GM21515 (cell line): ENCODE data around the gene ENO2.

ENCODE experiments used
- ATAC-seq: cut with Tn5 transposase; IDR thresholded peaks from one replicate; pipeline ENCODE4 v1.9.1; 2021; ENCODE audit not compliant: unreplicated experiment

The ENO2 gene

DNA sequence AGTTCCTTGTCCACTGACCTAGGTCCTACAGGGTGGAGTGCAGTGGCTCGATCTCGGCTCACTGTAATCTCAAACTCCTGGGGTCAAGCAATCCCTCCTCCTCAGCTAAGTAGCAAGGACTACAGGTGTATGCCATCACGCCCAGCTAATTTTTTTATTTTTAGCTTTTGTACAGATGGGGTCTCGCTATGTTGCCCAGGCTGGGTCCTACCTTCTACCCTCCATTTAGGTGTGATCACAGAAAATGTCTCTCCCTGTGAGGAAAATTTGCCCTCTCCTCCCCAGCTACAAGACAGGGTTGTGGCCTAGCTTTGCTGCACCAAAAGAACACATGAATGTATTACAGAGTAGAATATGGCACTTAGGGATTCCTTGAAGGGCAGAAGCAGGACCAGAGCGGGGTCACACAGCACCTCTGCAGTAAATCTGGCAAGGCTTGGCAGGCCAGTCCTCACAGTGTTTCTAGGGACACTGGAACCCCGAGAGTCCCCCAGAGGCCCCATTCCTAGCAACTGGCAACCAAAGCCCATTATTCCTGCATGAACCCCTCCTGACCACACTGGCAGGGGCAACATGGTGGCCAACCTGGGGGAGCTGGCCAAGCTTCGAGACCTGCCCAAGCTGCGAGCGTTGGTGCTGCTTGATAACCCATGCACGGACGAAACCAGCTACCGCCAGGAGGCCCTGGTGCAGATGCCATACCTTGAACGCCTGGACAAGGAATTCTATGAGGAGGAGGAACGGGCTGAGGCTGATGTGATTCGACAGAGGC lies 2.0 kb upstream of the ENO2 start:
- ATAC-seq = no peak

DNA sequence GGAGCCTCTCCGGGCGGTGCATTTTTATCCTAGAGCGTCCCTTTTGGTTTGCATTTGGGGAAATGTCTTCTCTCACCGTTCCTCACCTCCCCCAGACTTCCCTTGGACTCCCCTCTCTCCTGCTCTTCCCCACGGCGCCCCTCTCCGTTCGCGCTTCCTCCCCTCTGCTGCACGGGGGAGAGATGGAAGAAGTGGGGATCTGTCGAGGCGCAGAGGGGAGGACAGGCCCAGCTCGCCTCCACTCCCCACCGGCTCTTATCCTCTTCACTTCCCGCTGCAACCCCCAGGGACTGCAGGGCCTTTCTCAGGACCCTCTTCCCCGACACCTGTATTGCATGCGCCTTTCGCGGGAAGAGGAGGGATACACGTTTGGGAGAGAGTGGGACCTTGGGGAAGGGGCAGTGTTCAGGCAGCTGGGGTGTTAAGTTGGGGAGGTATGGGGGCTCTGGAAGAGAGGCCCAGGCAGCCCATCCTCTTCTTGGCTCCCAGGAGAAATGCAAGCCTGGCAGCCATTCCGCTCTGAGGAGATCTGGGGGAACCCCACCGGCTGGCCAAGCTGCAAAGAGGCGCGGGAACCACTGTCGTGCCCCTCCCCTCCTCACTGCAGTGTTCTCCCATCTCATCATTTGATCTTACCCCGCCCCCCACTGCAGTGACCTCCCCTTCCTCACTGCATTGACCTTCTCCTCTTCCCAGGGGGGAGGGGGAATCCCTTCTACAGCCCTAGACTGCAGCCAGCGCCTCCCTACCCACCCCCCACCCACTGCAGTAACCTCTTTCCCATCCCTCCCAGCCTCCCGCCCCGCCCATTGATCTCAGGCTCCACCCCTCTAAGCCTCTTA lies 788 bp downstream of the ENO2 start:
- ATAC-seq = no peak

DNA sequence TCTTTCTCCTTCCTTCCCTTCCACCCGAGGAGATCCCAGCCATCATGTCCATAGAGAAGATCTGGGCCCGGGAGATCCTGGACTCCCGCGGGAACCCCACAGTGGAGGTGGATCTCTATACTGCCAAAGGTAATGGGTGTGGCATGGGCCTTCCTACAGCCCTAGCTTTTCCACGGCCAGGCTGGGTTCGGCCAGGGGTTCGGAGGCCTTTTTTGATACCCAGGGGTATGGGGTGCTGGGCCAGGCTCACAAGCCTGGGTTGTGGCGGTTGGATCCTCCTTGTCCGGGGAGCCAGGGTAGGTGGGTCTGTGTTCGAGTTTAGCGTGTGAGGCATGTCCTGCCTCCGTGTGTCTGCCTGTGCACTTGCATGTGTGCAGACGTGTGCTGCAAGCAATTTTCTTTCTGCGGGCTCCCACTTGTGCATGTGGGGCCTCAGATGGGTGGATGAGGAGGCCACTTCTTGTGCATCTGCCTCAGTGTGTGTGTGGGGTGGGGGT lies 1.5 kb downstream of the ENO2 start:
- no peak for ATAC-seq

DNA sequence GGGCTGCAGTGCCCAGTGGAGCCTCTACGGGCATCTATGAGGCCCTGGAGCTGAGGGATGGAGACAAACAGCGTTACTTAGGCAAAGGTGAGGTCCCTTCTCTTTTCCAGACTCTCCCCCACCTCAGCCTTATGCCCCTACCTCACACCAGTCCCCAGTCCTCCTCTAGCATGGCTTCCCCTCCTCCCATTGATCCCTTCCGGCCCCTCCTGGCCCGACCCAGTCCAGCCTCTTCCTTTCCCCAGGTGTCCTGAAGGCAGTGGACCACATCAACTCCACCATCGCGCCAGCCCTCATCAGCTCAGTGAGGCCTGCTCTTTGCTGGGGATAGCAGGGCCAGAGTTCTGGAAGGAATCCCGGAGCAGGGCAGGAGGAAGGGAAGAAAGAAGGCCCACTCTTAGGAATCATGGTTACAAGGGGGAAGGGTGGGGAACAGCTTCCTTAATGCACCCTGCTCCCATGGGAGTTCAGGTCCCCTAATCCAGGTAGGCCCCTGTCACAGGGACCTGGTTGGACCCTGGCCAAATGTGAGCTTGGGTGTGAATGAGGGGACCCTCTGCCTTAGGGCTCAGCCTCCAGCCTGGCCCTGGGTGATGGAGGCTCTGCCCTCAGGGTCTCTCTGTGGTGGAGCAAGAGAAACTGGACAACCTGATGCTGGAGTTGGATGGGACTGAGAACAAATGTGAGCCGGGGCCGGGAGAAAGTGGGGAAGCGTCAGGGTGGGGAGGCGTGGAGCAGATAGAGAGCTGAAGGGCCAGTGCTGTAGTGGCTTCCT lies 2.2 kb downstream of the ENO2 start:
- ATAC-seq = no peak

DNA sequence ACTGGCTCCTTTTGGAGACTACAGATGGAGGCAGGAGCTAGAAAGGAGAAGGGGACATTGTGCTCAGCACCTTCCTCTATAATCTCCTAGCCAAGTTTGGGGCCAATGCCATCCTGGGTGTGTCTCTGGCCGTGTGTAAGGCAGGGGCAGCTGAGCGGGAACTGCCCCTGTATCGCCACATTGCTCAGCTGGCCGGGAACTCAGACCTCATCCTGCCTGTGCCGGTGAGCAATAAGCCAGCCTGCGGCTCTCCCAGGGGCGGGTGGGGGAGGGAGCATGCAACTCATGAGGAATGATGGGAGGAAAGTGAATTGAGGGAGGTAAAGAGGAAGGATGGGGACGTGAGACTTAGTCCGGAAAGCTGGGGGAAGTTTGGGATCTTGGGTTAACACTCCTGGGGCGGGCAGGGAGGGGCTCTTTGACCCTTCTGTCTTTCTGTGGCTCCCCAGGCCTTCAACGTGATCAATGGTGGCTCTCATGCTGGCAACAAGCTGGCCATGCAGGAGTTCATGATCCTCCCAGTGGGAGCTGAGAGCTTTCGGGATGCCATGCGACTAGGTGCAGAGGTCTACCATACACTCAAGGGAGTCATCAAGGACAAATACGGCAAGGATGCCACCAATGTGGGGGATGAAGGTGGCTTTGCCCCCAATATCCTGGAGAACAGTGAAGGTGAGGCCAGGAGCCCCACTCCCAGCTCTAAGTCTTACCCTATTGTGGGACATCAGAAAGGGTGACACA lies 3.3 kb downstream of the ENO2 start:
- no peak for ATAC-seq

DNA sequence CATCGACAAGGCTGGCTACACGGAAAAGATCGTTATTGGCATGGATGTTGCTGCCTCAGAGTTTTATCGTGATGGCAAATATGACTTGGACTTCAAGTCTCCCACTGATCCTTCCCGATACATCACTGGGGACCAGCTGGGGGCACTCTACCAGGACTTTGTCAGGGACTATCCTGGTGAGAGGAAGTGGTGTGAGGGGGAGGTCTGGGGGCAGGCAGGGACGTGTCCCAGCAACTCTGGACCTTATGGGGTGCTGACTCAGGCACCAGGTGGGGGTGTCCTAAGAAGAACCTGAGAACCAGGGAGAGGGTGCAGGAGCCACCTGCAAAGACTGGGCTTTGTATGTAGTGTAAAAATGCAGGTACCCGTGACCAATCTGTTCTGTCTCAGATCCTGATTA lies 5.2 kb downstream of the ENO2 start:
- no peak for ATAC-seq

DNA sequence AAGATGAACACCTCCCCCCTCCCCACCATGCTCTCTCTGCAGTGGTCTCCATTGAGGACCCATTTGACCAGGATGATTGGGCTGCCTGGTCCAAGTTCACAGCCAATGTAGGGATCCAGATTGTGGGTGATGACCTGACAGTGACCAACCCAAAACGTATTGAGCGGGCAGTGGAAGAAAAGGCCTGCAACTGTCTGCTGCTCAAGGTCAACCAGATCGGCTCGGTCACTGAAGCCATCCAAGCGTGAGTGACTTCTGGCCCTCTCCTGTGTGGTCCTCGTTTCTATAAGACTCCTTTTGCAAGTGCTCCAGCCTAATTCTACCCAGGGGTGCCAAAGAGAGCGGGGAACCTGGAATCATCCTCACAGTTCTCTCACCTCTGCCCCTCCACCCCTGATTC lies 7.2 kb downstream of the ENO2 start:
- ATAC-seq = no peak

DNA sequence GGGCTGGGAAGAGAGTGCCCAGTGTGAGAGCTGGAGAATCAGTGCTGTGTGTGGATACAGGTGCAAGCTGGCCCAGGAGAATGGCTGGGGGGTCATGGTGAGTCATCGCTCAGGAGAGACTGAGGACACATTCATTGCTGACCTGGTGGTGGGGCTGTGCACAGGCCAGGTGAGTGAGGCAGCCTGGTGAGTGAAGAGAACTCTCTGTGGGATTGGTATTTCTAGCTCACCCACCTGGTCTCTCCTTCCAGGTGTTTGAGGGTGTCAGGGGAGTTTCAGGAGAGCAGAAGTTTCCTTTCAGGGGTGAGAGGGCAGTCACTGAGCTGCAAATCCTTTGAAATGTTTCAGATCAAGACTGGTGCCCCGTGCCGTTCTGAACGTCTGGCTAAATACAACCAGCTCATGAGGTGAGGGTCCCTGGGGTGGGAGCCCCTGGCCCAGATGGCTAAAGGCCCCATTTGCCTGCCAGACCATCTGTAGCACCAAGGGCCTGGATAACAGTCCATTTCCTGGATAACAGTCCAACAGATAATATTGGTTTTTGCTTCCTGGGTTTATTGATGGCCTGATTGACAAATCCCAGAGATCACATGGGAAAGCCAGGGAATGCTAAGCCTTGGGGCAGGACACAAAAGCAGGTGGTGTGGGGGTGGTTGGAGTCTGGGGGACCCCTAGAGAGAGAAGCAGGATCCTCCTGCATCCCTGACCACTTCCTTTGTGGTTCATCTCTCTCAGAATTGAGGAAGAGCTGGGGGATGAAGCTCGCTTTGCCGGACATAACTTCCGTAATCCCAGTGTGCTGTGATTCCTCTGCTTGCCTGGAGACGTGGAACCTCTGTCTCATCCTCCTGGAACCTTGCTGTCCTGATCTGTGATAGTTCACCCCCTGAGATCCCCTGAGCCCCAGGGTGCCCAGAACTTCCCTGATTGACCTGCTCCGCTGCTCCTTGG lies 7.9 kb downstream of the ENO2 start:
- ATAC-seq = no peak

DNA sequence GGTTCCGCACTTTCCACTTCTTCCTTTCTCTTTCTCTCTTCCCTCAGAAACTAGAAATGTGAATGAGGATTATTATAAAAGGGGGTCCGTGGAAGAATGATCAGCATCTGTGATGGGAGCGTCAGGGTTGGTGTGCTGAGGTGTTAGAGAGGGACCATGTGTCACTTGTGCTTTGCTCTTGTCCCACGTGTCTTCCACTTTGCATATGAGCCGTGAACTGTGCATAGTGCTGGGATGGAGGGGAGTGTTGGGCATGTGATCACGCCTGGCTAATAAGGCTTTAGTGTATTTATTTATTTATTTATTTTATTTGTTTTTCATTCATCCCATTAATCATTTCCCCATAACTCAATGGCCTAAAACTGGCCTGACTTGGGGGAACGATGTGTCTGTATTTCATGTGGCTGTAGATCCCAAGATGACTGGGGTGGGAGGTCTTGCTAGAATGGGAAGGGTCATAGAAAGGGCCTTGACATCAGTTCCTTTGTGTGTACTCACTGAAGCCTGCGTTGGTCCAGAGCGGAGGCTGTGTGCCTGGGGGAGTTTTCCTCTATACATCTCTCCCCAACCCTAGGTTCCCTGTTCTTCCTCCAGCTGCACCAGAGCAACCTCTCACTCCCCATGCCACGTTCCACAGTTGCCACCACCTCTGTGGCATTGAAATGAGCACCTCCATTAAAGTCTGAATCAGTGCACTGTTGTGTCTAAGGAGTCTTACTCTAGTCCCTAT lies 8.8 kb downstream of the ENO2 start:
- no peak for ATAC-seq

DNA sequence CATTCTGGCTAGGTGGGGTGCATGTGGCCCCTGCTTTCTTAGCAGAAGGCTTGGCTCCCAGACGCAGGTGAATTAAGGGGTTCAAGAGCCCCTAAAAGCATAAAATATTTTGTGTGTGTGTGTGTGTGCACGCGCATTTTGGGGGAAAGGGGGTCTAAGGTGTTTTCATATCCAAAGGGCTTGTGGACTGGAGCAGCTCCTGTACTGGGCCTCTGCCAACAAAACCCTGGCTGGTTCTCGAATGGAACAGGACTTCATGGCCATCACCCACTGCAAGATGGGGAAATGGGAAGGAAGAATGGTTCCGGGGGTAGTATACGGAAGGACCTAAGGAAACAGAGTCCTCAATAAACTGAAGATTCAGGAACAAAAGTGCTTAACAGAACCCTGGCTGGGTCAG lies 9.5 kb downstream of the ENO2 start:
- ATAC-seq = no peak

DNA sequence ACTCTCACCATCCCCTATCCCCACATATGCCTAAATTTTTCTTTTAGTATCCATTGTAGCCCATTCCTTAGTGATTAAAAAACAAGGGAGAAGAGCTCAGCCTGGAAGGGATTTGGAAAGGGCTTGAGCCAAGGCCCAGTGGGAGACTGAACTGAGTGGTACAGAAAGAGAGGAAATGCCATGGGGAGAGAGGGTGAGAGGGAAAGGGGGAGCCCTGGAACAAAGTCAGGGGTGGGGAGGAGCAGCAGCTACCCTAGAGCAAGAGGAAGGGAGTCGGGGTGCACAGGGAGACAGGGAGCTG lies 10.8 kb downstream of the ENO2 start:
- ATAC-seq = no peak

DNA sequence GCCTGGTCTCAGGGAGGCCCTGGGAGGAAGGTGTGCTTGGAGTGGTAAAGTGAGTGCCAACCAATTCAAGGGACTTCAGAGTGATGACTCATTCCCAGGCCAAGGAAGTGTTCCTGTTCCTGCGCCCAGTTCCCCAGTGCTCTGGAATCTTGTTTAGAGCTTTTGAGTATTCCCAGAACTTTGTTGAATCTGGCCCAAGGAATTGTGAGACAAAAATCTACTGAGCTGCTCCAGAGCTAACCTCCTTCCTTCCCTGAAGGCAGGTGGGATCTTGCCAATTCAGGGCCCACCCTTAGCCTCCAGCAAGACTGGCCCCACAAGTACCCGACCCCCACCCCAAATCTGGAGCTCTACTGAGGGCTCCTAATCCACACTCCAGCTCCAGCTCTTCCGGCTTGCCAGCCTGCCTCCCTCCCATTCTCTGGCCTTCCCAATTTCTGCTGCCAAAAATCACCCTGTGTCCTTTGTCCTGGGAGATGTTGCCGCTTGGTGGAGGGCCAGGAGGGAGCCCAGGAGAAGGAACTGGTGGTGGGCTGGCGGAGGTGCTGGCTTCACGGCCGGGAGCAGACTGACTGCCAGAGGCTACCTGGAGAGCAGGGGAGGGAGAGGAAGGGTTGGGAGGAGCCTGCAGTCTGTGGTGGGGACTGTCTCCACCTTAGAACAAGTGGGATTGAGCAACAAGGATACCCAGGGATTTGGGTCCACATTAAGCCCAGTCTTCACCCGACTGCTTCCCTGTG lies 11.3 kb downstream of the ENO2 start:
- no peak for ATAC-seq

DNA sequence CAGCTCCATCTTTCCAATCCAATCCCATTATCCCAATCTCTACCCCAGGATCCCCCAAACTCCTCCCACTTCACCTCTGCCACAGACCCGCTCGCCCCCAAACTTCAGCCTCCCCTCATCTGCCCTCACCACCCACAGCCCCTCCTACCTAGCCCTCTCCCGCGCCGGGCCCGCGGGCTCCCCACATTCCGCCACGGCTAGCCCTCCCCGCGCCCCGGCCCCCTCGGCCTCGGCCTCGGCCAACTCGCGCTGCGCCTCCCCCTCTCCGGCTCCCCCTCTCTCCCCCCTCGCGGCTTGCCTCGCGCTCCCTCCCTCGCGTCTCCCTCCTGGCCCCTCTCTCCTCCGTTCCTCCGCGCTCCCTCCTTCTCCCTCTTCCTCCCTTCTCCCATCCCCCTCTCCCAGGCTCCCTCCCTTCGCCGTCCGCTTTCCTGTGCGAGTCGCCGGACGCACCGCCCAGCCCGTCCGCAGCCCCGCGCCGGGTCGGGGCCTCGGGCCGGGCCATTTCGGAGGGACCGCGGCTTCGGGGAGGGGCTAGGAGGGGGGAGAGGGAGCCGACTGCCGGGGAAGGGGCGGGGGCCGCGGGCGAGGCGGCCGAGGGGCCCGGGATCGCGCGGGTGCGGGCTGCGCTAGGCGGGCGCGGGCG lies 13.1 kb downstream of the ENO2 start, which contains the start of gene ATN1:
ATN1 (plus strand) TSS at position 581 of the 643 bp plus-strand sequence. CDS start 6,043 bp downstream, outside the sequence.
- ATAC-seq = no peak

DNA sequence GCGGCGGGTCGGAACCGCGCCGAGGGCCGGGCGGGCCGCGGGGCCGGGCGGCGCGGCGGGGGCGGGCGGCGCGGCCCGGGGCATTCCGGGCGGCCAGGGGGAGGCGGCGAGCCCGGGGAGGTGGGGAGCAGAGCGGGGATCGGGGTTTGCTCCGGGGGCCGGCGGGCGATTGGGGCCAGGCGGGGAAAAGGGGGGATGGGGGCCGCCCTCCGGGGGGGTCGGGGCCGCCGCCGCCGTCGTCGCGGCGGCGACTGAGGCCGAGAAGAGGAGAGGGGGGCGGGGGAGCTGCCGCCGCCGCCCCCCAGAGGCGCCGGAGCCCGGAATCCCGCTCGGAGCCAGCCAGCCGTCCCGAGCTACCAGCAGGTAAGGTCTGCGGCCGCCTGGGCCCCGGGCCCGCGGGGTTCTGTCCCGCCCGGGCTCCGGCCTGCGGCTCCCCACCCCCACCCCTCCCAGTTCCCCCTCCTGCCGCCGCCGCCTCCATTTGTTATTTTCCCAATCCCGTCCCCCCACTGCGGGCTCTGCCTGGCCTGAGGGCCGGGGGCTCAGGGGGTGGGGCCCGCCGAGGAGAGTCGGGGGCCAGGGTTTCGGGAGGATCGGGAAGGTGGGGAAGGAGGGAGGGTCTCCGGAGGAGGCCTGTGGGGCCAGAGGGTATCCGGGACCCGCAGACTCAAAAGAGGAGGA lies 13.8 kb downstream of the ENO2 start:
- ATAC-seq = no peak

DNA sequence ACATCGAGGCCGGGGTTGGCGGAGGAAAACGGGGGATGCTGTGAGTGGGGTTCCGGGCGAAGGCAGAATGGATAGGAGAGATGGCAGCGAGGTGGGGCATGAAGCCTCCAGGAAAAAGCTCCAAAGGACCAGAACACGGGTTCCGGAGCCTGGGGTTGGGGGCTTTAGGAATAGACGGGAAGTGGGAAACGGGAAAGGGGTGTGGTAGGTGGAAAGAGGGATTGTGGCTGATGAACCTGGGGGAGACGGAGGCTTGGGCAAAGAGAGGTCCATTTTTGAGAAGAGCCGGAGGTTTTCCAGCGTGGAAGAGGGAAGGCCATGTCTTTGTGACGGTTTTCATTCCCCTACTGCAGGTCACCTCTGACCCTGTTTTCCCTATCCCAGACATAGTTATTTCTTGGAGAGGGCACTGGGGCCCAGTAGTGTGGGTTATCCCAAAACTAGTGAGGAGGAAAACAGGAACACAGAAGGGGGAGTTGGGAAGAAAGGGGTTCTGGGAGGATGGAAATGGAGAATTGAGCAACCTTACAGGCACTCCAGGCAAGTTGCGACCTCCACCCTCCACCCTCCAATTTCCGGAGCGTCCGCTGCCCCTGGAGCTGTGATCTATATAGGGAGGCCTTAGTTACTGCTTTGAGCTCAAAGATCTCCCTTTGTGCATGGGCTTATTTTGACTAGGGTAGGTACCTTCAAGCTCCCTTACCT lies 14.5 kb downstream of the ENO2 start:
- no peak for ATAC-seq
